ENCODE data around the gene MYO6.

DNA sequence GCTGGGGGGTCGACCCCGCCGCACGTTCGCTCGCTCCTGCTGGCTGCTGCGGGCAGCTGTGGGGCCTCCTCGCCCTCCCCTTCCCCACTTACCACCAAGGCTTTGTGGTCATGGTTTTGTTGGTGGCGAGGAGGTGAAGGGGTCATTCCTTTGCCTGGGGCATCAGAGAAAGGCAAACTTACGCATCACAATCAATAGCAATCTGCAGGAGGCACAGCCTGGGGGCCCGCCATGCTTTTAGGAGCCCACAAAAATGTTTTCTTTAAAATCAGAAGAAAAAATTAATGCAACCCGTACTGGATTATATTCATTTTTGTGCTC is 186.4 kb downstream of the MYO6 start:
- TF ChIP-seq, protein P1, sequence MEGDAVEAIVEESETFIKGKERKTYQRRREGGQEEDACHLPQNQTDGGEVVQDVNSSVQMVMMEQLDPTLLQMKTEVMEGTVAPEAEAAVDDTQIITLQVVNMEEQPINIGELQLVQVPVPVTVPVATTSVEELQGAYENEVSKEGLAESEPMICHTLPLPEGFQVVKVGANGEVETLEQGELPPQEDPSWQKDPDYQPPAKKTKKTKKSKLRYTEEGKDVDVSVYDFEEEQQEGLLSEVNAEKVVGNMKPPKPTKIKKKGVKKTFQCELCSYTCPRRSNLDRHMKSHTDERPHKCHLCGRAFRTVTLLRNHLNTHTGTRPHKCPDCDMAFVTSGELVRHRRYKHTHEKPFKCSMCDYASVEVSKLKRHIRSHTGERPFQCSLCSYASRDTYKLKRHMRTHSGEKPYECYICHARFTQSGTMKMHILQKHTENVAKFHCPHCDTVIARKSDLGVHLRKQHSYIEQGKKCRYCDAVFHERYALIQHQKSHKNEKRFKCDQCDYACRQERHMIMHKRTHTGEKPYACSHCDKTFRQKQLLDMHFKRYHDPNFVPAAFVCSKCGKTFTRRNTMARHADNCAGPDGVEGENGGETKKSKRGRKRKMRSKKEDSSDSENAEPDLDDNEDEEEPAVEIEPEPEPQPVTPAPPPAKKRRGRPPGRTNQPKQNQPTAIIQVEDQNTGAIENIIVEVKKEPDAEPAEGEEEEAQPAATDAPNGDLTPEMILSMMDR (IDR thresholded peaks at IDR 0.05; ENCODE audit: low read length) = no peak
- no peak for TF ChIP-seq EZH2 (IDR thresholded peaks at IDR 0.05; ENCODE audit: borderline replicate concordance, low read length)

Measured in OCI-LY1 (cell line).